Ovary (tissue), 3 donors: Measurements from ENCODE around the gene IFT52.

Source experiments
- CTCF ChIP-seq, 3 donors: fragments of 450-650 bp in 2 of 3; fragments of 200-600 bp in 1 of 3; IDR thresholded peaks; one replicate each; pipeline versions ENCODE4 v1.5.1 to v1.8.0; 2016 to 2022; ENCODE audit warnings: antibody characterized with exemption in 3 of 3, mild to moderate bottlenecking in 1 of 3
- EP300 ChIP-seq: sonication (generic); formaldehyde crosslinking; IDR thresholded peaks from one replicate; pipeline ENCODE4 v1.6.1; 2017; ENCODE audit warnings: antibody characterized with exemption
- POLR2A ChIP-seq: fragments of 450-650 bp; IDR thresholded peaks from one replicate; pipeline ENCODE4 v1.6.1; 2017; ENCODE audit warnings: antibody characterized with exemption, mild to moderate bottlenecking, moderate library complexity
- donor health status: DM: no; HTN: no; CAD: no.

- TF ChIP-seq CTCF (IDR thresholded peaks at IDR 0.05) (no peak), EP300 (no peak), POLR2A (no peak)
Observed at GRCh38 chr20:43667341-43668132, 76.8 kb downstream of the IFT52 start.
